ENCODE measurements around the gene CCDC32. TPM values are rescaled to one million over a fixed set of nuclear protein-coding genes. Genes with fewer than 3 reads are reported as not detected.

The CCDC32 gene
- total and polyA plus RNA-seq, 2 of the 8 experiments (the other 6 are each of a cell fraction or from before 2014, with no cell fraction given) = 8.9 to 12.1 TPM

- no peak overlapping the region for H2BK20ac ChIP-seq (ENCODE audit: low read length)
- no peak overlapping the region for H3K9ac ChIP-seq (replicated peaks in 1 of 4; ENCODE audit: extremely low read depth in 1 of 4, low read depth in 3 of 4, low read length in 3 of 4)
- H3K4me3 ChIP-seq (ENCODE audit: extremely low read depth in 1 of 4, insufficient read depth in 2 of 4, low read depth in 3 of 4, low read length in 4 of 4) = no peak overlapping the region
- no peaks in the 10 kb centered on the region for H3K9me3 ChIP-seq (ENCODE audit: insufficient read depth in 2 of 2, low read depth in 1 of 2, low read length in 1 of 2)
- no peak overlapping the region for H3K4me2 ChIP-seq (ENCODE audit: insufficient read depth in 1 of 2, low read depth in 2 of 2, low read length in 2 of 2)
- no peaks in the 10 kb centered on the region for H3K79me2 ChIP-seq (ENCODE audit: control insufficient read depth in 1 of 2, insufficient read depth in 2 of 2, low read length in 2 of 2)
- H3K27ac ChIP-seq (ENCODE audit: low read depth, low read length) = no peak overlapping the region
- H3K18ac ChIP-seq (ENCODE audit: extremely low read depth, low read length) = no peak overlapping the region
- no peak overlapping the region for H3K56ac ChIP-seq (replicated peaks; ENCODE audit: insufficient read length, low read depth, low read length)
- DNase-seq (ENCODE audit: low read depth in 1 of 2, low spot score in 2 of 2) (no peak), FAIRE-seq (no peak)
- CTCF ChIA-PET (ENCODE audit: partially characterized antibody) = interaction anchor here (1.2 to 1.5 kb wide), 2 partner anchors 13 to 15 kb away, joined by 3 read pairs; no protein-coding TSS in a partner anchor
- H2AFZ ChIP-seq (ENCODE audit: low read length) = no peak overlapping the region
- H4K8ac ChIP-seq (ENCODE audit: extremely low read depth, insufficient read depth, low read length) = no peak overlapping the region
- H3K27me3 ChIP-seq (replicated peaks in 1 of 4; ENCODE audit: control insufficient read depth in 3 of 4, extremely low read depth in 1 of 4, insufficient read depth in 3 of 4, low read length in 3 of 4) = no peaks in the 10 kb centered on the region
- H4K5ac ChIP-seq (ENCODE audit: insufficient read length, low read depth, low read length) = no peak overlapping the region
- no peak overlapping the region for H2BK5ac ChIP-seq (ENCODE audit: low read depth, low read length)
- POLR2A ChIA-PET (ENCODE audit: partially characterized antibody) = interaction anchor here (1.3 kb wide), 1 partner anchor 10 kb away, joined by 5 read pairs; the partner anchor contains the start of gene RPUSD2
- no peak overlapping the region for H3K4ac ChIP-seq (replicated peaks; ENCODE audit: insufficient read length, low read depth, low read length)
- no peak overlapping the region for H3K23ac ChIP-seq (ENCODE audit: insufficient read length)
- peaks cover 0 to 4% (median 0%) of the 10 kb centered on the region in 4 experiments; a peak in 1 of 8 replicates for H3K36me3 ChIP-seq (ENCODE audit: control insufficient read depth in 2 of 4, insufficient read depth in 4 of 4, low read length in 3 of 4)
- WGBS, 2 experiments (ENCODE audit: extremely low coverage in 1 of 2, insufficient coverage in 1 of 2, insufficient read length in 1 of 2, insufficient replicate concordance in 2 of 2, low coverage in 1 of 2, low lambda C conversion rate in 2 of 2, missing lambda C conversion rate in 1 of 2) = 91% methylated on average over 6 of the region's 6 CpGs; no CpG with 5 or more reads in 1 of the 2 experiments
- no peak overlapping the region for H2BK120ac ChIP-seq (replicated peaks; ENCODE audit: low read depth, low read length)
- H2BK12ac ChIP-seq (ENCODE audit: low read depth, low read length) = no peak overlapping the region
- H3K14ac ChIP-seq (ENCODE audit: insufficient read length) = no peak overlapping the region
- no peak overlapping the region for H4K91ac ChIP-seq (replicated peaks; ENCODE audit: insufficient read length, low read length)
- H3K79me1 ChIP-seq (ENCODE audit: low read depth, low read length) = 0 out of 2 replicates have a peak, but pooled peaks cover 2% of the 10 kb centered on the region
- H3K23me2 ChIP-seq (ENCODE audit: low read depth, low read length) = no peaks in the 10 kb centered on the region; the same call in 1 of the 2 replicates
- no peaks in the 10 kb centered on the region for H4K20me1 ChIP-seq (replicated peaks in 1 of 2; ENCODE audit: control insufficient read depth in 1 of 2, insufficient read depth in 2 of 2, low read length in 2 of 2)
- H3K4me1 ChIP-seq (replicated peaks in 1 of 4; ENCODE audit: control insufficient read depth in 3 of 4, insufficient read depth in 4 of 4, low read length in 3 of 4) = peaks cover under 1 to 12% (median 5%) of the 10 kb centered on the region in 4 experiments; a peak in 6 of 7 replicates
- no peak overlapping the region for H2BK15ac ChIP-seq (ENCODE audit: low read length)
- H2AK5ac ChIP-seq (ENCODE audit: low read depth, low read length) = no peak overlapping the region
- TF ChIP-seq TAF1 (IDR thresholded peaks at IDR 0.05; ENCODE audit: low read depth, low read length) (no peak), CBX5 (IDR thresholded peaks at IDR 0.05; ENCODE audit: low read depth, low read length) (no peak), YY1 (IDR thresholded peaks at IDR 0.05; ENCODE audit: low read depth, low read length) (no peak), EGR1 (IDR thresholded peaks at IDR 0.05; ENCODE audit: borderline replicate concordance, low read depth, low read length) (no peak), CTCF (IDR thresholded peaks at IDR 0.05; ENCODE audit: control extremely low read depth in 1 of 3, insufficient read depth in 1 of 3, low read depth in 1 of 3, low read length in 3 of 3) (no peak), RNF2 (IDR thresholded peaks at IDR 0.05; ENCODE audit: borderline replicate concordance, low read depth, low read length, missing control alignments, poor library complexity, severe bottlenecking) (no peak), EP300 (IDR thresholded peaks at IDR 0.05; ENCODE audit: borderline replicate concordance in 1 of 2, low read depth in 2 of 2, low read length in 2 of 2) (no peak), POU5F1 (IDR thresholded peaks at IDR 0.05; ENCODE audit: low read depth, low read length) (no peak), BACH1 (IDR thresholded peaks at IDR 0.05; ENCODE audit: low read length) (no peak)
Observed at GRCh38 chr15:40558952-40559742, 5.7 kb downstream of the CCDC32 start.
